Renal pelvis (tissue), 12 donors: ENCODE results near the gene EEA1. TPM values are rescaled to one million over a fixed set of nuclear protein-coding genes. Genes with fewer than 3 reads are reported as not detected.
"Not testable (repeated sequence)": the region's sequence is repeated elsewhere in the genome, so short reads cannot be mapped to it uniquely, and the experiment has no call there.

Experiments used
- DNase-seq: peaks from one replicate; pipeline ENCODE4 v3.0.0-alpha.2; 2013
- long read RNA-seq, 16 experiments: transcript quantifications; one replicate each; lab custom pipeline, GENCODE V29; 2026
- polyA plus RNA-seq, 3 donors: library from polyadenylated mRNA; unstranded; fragments of 120-200 nt; gene quantifications; one replicate each; pipeline ENCODE4 v1.2.1, GENCODE V29; 2013; ENCODE audit not compliant: insufficient read length in 3 of 3

The EEA1 gene
- 10 to 100 TPM; 13.1 to 16.7 (median 13.7) TPM for polyA plus RNA-seq
- long read RNA-seq, donor 1: 0 reads
- long read RNA-seq, donor 2: 0 reads
- long read RNA-seq, donor 3, partial matches to known transcripts: 15 of 15 reads
- long read RNA-seq, donor 3, other reads (novel, unspliced or antisense): 0 of 15 reads
- long read RNA-seq, donor 4: 0 reads
- long read RNA-seq, donor 5: 0 reads
- long read RNA-seq, donor 6: 0 reads
- long read RNA-seq, donor 7: 0 reads
- long read RNA-seq, donor 8: 0 reads
- long read RNA-seq, donor 9, partial matches to known transcripts: 5 of 5 reads
- long read RNA-seq, donor 9, other reads (novel, unspliced or antisense): 0 of 5 reads
- long read RNA-seq, donor 10, partial matches to known transcripts: 10 of 10 reads
- long read RNA-seq, donor 10, other reads (novel, unspliced or antisense): 0 of 10 reads
- long read RNA-seq, donor 11: 0 reads
- long read RNA-seq, donor 12: 0 reads
- long read RNA-seq, donor 13: 0 reads
- long read RNA-seq, donor 14: 0 reads
- long read RNA-seq, donor 15: 0 reads
- long read RNA-seq, donor 16: 0 reads

GRCh38 chr12:92928962-92929915, at the start of gene EEA1:
Gene EEA1 (minus strand): TSS chr12:92929295. CDS start chr12:92929066, 229 bp downstream.
- DNase-seq: peak; percentile 95

GRCh38 chr12:92978607-92979006, 49.5 kb upstream of the EEA1 start:
- DNase-seq: no peak

DNA sequence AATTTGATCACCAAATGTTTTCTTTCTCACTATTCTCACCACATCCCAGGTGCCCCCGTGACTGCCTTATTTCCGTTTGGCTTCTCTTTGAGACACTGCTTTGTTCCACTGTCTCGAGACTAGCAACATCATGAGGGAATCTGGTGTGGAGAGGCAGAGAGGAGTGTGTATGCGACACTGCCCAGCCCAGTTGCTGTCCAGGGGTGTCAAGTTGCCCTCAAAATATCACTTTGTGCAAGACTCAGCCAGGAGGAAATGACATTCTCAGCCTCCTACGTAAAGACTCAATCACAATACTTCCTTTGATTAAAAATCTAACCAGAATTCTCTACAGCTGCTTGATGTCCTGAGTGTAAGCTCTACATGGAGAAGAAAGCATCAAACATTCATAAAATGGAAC, 48.2 kb upstream of the EEA1 start:
- DNase-seq: no peak

- no peak for DNase-seq
Measured at GRCh38 chr12:92974759-92975158, 45.7 kb upstream of the EEA1 start.

- no peak for DNase-seq
Measured at GRCh38 chr12:92973614-92974013, 44.5 kb upstream of the EEA1 start.

DNA sequence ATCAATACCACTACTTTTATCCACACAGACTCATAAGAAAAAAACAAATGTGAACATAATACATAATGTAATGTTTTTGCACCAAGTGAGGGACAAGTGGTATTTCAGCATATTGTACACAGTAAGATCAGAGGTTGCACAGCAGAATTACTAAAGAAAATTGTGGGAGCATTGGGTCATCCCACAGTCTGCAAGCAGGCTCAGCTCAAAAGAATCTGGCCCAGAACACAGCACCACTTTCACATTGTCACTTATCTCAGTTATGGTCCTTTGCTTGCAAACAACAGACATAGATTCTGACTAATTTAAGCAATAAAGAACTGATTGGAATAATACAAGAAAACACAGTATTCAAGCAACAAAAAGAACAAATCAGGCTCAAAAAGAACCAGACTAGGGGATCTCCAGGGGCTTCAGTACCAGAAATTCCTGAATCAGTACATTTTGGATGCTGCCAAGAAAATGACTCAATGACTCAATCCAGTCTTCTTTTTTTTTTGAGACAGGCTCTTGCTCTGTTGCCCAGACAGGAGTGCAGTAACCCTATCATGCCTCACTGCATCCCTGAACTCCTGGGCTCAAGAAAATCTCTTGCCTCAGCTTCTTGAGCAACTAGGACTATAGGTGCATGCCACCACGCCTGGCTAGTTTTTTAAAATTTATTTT, 42.9 kb upstream of the EEA1 start:
- DNase-seq: no peak

DNA sequence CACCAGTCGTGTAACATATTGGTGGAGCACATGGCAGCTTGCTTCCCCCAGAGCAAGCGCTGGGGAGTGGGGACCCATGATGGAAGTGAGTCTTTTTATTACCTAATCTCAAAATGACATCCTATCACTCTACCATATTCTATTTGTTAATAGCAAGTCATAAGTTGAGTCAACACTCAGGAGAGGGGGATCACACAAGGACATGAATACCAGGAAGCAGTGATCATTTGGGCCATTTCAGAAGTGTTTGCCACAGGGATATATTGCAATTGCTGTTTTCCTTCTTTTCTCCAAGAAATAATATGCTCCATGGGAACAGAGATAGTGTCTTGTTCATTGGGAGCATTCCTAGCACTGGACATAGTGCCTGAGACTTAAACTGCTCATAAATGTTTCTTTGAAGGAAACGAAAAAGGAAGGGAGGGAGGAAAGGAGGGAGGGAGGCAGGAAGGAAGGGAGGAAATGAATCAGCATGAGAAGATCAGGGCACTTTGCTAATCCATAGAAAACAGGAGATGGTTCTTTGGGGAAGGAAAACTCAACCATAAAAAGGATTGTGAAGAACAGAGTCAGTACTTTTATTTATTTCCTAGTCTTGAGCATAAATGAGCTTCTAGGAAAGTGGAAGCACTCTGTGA, 39.2 kb upstream of the EEA1 start:
- no peak for DNase-seq

DNA sequence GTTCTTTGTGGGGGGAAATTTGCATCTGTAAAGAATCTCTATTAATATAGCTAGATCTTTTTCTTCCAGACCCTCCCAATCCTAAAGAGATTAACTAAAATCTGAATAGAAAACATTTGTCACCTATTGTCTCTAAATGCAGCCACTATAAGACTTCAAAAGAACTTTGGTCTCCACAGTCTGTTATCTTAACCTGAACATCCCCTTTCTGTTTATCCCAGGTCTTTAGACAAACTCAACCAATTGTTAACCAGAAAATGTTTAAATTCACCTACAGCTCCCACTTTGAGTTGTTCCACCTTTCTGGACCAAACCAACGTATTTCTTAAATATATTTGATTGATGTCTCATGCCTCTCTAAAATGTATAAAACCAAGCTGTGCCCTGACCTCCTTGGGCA, 35.3 kb upstream of the EEA1 start:
- DNase-seq: not testable (repeated sequence)

- DNase-seq: no peak
Measured at GRCh38 chr12:92961949-92962348, 32.9 kb upstream of the EEA1 start.

DNA sequence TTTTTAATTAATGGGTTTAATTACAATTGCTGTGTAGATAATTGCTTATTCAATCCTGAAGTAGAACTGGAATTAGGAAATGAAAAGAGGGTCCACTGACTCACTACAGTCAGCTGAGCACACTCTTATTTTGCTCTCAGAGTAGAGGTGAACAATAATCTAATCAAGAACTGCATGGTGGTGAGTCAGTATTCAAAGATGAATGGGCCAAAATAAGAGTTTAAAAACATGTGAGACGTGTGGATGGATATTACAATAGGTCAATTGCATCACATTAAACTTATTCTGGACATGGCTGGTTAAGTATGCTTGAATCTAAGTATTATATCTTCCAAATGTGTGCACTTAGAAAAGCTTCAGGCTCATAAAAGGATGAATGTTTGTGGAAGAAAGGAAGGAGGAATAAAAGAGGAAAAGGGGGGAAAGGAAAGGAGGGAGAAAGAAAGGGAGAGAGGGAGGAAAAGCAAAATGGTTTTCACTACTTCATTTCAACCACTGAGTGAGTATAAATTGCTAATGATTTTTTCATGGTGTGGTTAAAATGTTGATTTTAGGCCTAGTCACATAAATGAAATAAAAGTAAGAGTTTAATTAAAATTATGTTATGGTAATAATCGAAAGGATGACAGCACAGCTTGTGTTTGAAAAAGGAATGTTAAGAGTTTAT, 27.0 kb upstream of the EEA1 start:
- no peak for DNase-seq

- DNase-seq: no peak
Measured at GRCh38 chr12:92953747-92954146, 24.7 kb upstream of the EEA1 start.

DNA sequence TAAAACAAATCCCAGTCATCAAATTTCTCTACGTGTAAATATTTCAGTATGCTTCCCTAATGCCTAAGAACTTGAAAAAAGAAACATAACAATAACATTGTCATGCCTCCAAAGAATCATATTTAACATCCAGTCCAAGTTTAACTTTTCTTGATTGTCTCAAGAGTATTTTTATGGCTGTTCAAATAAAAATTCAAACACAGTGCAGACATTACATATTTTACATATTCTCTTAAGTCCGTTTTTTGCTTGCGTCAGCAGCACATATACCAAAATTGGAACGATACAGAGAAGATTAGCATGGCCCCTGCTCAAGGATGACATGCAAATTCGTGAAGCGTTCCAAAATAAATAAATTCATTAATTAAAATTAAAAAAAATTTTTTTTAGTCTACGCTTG, 23.3 kb upstream of the EEA1 start:
- DNase-seq: no peak

DNA sequence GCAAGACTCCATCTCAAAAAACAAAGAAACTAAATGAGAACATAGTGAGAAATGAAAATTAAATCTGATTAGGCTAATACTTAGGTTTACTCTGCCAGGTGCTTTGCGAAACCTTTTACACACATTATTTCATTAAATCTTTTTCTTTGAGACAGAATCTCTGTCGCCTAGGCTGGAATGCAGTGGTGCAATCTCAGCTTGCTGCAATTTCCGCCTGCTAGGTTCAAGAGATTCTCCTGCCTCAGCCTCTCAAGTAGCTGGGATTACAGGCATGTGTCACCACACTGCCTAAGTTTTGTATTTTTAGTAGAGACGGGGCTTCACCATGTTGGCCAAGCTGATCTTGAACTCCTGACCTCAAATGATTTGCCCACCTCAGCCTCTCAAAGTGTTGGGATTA, 21.9 kb upstream of the EEA1 start:
- no peak for DNase-seq

DNA sequence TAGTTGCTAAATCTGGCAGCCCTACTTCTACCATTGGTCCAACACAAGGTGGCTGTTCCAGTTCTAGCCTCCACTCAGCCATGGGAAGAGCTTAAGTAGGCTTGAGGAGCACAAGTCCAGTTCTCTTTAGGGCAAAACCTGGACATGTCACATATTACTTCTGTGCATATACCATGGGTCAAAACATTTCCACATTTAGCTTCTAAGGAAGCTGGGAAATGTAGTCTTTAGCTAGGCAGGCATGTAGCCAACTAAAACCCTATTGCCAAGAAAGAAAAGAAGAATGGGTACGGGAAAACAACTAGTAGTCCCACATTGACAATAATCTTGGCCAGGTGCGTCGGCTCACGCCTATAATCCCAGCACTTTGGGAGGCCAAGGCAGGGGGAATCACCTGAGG, 20.9 kb upstream of the EEA1 start:
- no peak for DNase-seq

DNA sequence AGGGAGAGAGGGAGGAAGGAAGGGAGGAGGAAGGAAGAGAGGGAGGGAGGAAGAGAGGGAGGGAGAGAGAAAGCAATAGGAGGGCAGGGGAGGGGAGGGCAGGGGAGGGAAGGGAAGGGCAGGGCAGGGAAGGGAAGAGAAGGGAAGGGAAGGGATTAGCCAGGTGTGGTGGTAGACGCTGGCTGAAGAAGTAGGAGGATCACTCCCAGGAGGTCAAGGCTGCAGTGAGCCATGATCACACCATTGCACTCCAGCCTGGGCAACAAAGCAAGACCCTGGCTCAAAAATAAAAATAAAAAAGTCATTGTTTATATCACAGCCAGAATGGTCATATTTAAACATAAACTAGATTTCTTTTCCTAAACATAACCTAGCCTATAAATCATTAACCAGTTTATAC, 20.4 kb upstream of the EEA1 start:
- DNase-seq: no peak

DNA sequence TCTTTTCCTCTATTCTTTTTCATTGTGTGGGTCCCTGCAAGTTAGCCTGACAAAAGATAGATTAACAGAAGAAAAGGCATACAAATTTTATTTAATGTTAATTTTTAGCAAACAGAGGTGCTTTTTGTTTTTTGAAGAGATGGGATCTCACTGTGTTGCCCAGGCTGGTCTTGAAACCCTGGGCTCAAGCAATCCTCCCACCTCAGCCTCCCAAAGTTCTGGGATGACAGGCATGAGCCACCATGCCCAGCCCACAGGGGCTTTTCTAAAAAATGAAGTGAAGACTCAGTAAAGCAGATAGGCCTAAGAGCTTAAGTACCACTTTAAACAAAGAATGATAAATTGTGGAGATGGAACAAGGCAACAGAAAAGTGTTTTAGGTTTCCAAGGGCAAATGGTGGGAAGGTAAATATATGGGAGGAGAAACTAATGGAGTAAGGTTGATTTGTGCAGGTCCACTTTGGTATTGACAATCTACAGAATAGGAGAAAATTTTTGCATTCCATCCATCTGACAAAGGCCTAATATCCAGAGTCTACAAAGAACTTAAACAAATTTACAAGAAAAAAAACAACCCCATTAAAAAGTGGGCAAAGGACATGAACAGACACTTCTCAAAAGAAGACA, 18.6 kb upstream of the EEA1 start:
- DNase-seq: no peak

GRCh38 chr12:92945659-92946220, 16.6 kb upstream of the EEA1 start:
- DNase-seq: no peak

- no peak for DNase-seq
Measured at GRCh38 chr12:92943482-92944250, 14.6 kb upstream of the EEA1 start.

DNA sequence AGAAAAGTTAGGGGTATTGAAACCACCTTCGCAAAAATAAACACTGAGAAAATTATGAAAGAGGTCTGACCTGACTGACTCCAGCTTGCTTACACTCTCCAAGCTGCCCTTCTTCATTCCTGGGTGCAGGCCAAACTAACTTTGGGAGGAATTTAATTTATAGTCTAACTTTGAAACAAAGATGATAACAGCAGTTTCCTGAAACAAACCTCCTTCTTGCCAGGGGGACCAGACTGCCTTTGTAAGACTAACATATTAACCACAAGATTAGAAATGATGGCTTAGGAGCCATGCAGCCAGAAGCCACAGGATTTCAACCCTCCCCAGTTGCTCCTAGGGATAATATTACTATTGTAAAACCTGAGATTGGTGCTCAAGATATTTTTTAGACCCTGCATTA, 13.8 kb upstream of the EEA1 start:
- peak; percentile 21 for DNase-seq
